ENCODE results near the gene NUDCD3.

The NUDCD3 gene

DNA sequence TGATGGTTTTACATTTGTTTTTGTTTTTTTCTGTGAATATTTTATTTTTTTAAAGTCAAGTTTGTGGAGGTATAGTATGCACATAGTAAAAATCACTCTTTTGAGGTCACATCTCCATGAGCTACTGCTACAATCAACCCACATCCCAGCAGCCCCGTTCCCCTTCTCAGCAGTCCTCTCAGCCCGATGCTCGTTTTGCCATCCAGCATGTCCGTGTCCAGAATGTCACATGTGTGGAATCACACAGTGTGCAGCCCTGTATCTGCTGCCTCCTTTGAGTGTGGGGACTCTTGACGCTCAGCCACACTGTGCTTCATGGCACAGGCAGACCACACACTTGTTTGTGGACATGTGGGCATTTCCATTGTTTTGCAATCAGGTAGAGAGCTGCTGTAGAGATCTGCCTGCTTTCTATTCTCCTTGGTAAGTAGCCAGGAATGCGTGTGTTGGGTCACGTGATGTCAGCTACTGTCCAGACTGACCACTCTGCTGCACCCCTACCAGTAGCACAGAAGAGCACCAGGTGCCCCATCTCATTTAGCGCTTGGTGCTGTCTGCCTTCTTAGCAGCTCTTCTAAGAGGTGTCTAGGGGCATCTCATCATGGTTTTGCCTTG is 93.4 kb downstream of the NUDCD3 start:
- no peak for FAIRE-seq

DNA sequence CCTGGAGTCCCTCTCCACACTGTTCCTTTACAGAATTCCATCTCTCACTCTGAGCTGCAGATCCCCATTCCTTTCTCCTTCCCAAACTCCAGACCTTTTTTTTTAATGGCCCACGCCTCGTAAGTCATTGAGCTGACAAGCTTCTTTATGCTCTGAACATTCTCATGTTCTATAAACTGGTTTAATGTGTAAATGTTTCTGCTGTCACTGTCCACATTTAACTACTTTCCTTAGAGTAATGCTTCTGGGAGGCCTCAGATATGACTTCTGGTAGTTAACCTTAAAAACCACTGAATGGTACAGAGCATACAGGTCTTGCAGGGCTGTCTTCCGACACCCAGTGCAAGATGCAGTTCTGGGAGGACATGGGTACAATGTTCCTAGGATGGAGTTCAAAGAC is 94.0 kb downstream of the NUDCD3 start:
- no peak for FAIRE-seq

DNA sequence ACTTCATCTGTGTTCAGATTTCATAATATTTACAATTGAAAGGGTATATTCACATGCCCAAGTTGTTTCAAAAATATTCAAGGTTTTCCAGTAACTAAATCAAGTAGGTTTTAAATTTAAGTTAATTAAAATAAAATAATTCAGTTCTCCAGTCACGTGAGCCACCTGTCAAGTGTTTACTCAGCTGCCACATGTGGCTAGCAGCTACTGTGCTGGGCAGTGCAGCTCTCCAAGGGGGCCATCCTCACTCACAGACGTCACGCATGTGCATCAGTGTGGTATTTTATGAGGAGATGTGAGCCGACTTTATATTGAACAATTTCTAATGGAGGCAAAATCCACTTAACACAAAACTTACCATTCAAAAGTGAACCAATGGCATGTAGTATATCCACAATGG is 95.4 kb downstream of the NUDCD3 start:
- FAIRE-seq, result no peak

DNA sequence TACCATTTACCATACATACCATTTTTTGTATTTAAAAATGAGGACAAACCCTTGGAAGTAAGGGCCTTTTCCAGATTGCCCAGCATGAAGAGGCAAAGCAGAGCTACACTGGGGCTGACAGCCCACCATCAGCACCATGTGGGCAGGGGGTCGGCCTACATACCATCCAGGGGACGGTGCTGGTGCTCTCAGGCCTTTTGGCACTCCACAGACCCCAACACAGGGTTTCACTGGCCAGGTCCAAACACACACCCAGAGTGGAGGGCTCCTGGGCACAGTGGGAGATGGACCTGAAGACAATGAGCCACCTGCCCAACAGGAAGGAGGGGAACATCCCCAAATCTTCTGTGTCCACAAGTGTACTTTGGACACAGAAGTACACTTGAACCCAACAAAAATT is 95.8 kb downstream of the NUDCD3 start:
- FAIRE-seq, result no peak

DNA sequence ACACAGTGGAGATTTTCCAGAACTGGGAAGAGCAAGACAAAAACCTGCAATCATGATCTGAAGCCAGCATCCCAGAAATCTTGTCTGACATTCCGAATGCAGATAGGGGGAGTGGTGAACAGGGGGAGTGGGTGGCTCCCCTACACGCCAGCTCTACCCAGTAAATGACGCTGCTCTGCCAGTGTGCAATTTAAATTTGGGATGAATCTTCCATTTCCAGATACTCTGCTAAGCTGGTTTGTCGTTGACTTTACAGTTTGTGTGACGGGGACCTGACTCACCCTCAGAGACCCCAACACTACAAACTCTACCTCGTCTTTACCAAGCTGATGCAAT is 96.4 kb downstream of the NUDCD3 start:
- no peak for FAIRE-seq

DNA sequence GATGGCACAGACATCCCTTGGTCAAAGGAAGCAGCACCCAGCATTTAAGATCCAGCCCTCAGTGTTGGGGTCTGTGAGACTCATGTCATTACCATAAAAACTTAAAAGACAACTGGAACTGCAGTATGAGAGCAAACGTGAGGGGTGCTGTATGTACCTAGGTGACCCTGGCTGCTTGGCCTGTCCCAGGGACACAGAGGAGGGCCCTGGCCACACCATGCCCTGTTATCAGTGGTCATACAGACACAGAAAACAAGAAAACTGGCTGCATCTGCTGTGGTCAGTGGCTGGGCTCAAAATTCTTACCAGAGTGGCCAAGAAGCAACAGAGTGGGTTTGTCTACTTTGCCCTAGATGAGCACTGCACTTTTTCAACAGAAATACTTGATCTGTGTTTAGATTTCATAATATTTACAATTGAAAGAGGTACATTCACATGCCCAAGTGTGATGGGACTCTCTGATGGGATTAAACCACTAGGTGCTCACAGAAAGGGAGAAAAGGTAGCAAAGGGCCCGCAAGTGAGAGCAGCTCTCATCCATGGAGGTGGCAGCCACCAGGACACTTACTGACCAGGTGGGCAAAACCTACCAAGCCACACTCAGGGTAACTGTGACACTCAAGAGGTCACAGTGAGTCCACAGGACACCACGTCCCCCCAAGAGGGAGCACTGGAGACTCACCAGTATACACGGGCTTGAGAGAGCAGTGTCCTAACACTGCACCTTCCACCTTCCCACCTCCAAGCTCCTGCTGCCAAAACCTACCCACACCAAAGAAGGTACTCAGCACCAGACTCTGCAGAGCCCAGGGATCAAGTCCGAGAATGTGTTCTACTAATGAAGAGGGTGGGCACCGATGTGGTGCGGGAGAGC is 97.0 kb downstream of the NUDCD3 start:
- FAIRE-seq, result no peak

DNA sequence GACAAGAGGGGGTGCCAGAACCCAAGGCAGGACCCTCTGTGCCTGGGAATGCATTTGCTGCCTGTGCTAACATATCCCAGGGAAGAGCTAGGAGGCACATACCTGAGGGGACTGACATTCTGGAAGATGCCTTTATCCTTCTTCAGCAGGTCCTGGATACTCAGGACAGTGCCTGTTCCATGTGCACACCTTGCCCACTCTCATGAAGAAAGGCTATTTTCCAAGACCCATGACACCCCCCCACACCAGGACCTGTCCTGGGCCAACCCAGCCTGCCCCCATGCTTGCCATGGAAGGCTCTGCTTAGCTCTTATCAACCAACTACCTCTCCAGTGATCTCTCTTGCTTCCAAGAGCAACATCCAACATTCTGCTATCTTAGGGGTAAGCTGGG is 97.8 kb downstream of the NUDCD3 start:
- no peak for FAIRE-seq

DNA sequence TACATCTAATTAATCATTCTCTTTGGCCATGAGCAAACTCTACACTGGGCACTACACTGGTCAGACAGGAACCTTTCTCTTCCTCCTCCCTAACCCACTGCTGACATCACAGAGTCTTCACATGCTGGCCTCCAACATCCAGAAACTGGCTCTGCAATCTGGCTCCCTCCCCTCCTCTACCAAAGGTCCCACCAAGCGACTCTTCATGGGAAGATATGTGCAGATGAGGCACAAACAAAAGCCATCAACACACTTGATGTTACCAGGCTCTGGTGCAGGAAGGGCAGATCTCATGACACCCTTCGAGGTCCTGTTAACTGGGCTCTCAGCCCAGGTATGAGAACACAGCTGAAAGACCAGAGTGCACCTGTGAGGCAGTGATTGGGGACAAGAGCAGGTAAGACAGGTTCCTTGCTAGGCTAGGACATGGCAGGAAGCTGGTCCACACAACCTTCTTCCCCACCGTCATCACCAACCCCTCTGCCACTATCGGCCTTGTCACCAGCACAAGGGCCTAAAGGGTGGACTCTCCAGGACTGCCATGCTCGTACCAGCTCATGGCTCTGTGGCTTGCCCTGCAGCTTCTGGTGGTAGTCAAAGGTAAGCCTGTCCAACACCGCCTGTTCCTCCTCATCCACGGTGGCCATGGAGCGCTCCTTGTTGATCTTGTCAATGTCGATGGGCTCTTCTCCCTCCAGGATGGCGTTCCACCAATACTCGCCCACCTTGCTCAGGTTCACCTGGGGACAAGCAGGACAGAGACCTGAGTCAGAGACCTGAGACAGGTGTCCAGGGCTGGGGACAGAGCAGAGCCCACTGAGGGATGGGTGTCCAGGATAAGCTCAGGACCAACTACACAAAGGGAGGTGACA is 98.5 kb downstream of the NUDCD3 start:
- FAIRE-seq, result no peak

DNA sequence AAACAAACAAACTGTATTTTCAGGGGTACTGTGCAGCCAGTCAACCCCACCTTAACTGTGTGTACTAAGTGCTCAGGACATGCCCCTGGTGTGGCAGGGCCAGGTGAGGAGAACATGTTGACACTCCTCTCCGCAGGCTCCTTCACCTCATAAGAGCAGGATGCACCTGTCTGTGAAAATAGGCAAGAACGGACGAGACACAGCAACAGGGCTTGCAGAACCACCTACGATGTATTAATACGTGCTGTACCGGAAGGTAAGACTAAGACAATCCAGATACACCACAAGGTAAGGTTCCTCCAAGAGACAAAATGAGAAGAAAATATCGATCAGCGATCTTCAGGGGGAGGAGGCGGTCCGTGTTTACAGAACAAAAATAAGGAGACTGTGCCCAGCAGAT is 99.3 kb downstream of the NUDCD3 start:
- FAIRE-seq, result no peak

DNA sequence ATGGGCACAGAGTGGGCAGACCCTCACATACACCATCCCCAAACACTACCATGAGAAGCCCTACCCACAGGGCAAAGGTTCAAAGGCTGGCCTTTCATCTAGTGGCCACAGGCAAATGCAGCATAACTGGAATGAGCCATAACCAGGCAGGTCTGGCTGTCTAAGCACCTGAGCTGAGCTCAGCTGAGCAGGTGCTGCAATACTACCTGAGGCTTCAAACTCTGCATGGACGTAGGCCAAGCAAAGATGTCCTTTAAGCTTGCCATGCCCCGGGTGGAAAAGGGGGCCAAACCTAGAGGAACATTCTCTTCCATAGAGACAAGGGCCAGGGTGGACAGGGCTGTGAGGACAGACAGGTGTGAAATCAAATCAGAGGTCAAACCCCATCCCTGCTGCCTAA is 99.8 kb downstream of the NUDCD3 start:
- no peak for FAIRE-seq

DNA sequence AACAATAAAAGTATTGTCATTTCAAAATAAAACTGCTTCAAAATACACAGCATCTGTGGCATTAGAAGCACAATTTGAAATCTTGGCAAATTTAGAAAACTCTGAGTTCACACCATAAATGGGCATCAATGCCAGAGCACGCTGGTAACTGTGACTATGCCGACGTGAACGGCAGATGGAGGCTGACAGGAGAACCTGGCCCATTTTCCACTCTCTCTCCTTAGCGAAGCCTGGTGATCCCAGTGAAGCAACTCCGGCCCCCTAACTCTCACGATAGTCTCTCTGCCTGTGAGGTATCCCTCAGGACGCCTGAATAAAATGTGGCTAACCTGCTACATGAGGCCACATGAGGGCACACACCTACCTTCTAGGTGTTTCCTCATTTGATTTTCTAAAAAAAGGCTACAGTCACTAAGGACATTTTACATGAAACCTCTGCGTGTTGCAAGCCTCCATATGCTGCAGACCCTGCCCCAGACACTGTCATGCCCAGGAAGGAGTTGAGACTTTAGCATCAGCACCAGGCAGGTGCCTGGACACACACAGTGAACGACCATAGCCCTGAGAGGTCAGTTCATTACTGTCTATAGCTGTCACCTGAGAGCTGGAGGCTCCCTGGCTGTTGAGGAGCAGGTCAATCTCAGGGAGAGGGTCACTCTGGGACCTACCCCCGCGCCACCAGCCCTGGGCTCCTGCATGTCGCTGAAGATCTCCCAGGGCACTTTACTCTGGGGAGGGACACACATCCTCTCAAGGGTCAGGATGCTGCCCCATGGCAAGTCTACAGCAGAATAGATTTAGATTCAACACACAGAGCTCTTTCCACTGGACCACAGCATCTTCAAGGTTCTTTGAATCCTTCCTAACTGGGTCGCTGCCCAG is 102.1 kb downstream of the NUDCD3 start:
- no peak for FAIRE-seq

DNA sequence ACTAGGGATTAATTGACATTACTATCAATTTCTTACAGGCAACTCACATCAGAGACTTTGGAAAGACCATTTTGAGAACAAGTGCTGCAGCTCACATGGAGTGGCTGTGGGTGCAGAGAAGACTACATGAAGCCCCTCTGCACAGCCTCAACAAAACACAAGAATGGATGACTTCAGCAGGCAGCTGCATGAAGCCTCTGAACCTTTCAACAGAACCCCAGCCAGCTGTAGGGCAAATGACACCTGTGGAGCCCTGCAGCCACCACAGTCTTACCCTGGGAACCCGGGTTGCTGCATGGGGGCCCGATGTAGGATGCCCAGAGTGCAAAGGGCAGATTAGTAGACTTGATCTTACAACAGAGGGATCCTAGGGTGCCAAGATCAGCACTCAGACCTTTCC is 103.1 kb downstream of the NUDCD3 start:
- FAIRE-seq, result no peak

DNA sequence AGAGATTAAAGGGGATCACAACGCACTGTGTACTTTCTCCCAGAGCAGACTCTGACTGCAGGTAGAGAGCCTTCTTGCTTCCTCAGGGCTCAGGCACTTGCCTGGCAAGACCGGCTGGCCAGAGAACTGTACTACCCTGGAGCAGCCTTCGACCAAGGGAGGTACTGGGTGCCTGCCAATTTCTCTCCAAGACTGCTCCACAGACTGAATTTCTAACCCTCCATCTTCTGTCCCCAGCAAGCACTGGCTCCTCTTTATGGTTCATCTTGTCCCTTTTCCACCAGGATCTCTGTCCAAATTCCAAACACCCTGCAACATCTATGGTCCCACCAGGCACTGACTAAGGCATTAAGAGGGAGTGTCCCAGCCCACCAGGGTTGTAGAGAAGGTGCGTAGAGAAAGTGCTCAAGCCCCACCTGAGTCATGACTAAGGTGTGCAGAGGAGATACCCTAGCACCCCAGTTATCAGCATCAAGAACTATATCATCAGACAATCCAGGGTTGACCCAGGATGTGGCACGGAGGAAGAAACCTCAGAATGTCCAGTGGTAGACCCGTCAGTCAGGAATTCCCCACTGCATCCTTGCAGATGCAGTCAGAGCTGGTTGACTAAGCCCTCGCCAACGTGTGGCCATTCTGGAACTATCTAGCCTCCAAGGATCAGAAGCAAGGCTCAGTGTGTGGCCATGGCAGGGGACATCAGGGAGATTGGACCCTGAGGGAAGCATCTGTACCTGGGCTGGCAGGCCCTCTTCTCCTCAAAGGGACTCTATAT is 104.1 kb downstream of the NUDCD3 start:
- FAIRE-seq, result no peak

DNA sequence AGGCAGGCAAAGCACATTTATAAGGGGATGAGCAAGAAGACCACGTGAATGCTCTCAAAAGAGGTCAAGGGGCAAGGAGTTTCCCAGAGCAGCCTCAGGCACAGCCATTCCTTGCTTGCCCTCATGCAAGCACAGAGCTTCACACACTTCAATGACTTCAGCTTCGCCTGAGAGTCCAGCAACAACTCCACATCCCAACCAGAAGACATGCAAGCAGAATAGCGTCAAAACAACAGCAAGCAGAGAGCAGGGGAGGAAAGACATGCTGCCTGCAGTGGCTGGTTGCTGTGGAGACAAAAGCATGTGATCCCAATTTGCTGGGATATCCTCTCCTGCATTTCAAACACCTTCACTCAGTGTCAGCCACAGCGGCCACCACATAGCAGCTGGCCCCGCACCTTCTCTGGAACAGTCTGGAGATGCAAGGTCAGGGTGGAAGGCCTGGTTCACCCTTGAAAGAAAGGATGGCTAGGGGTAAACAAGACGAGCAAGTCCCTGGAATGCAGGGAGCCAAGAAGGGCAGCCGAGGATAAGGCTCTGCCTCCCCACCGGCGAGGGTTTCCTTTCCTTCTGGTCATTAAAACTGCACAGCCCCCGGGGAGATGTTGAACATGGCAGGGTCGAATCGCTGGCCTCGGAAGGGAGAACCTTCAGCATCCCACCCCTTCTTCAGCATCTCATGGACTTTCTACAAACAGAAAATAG is 104.9 kb downstream of the NUDCD3 start:
- FAIRE-seq, result no peak

DNA sequence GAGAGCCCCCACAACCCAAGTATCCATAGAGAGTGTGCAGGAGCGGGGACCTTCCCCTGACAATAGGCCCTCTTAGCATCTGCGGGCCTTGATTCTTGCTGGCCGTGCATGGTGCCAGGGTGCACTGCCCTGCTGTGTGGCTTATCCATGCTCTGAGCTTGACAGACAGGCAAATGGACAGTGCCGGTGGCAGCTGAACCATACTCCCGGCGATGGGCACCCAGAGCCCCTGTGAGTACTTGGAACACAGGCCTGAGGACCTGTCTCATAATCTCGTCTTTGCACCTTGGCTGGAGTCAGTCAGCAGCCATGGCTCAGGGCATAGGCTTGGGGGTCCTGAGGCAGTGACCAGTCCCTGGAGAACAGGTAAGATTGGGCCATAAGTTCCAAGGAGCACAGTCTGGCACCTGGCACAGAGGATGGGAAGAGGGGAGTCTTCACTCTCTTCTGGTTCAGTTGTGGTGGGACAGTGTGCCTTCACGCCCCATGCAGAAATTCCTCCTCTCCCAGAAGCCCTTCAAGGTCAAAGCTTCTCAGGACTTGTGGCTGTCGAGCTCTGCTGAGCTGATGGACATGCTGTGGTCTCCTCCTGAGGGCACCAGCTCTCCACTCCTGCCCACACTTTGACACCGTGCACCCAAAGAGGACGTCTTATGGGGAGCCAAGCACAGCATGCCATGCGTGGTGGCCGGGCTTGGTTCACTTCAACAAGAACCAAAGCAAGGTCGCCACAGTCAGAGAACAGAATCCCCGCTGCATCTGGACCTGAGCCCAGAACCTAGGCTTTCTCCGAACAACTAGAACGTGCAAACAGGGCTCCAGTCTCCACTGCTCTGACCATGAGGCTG is 105.6 kb downstream of the NUDCD3 start:
- FAIRE-seq, result no peak

DNA sequence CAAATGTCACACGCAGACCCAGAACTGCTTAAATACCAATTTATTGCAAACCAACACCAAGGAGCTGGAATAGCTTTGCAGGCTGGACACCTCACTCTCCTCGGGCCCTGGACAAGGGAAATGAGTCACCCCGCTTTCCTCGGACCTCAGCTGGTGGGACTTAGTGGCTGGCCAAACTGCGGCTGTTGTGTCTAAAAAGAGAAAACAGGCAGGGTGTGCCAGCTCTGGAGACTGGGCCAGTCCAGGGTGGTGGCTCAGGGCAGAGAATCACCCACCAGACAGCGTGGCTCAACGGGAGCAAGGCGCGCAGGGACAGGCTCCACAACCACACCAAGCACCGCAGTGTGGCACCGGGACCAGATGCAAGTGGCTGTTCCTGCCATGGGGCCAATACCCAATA is 106.9 kb downstream of the NUDCD3 start:
- FAIRE-seq, result no peak

DNA sequence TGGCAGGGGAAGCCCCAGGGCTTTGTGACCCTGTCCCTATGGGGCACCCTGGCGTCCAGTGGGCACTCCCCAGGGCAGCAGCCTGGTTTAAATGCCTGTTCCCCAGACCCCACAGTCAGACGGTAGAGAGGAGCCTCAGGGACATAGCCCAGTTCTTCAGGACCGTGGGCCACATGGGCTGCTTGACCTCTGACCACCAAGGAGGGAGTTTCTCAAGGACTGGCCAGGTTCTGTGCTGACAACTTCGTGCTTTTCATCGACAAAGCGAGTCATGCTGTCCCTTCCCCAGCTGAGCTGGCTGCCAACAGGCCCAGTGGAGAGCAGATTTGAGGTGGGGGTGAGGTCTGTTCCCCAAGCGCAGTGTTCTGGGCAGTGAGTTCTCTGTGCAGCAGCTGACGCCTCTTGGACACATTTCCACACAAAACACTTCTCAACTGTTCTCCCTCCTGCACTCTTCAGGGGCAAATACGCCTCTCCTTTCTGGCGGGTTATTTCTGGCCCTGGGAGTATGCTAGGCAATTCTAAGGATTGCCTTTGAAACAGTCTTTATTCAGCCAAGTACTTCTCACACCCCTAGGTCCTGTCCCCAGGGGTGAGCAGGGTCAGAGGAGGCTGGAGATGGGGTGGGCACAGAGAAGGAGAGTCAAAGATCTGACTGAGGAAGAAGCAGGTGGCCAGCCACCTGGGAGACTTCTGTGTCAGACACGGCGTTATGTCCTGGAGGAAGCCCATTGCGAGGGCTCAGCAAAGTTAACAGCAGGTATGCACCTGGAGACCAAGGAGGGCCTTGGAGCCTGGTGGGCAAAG is 107.8 kb downstream of the NUDCD3 start:
- no peak for FAIRE-seq

DNA sequence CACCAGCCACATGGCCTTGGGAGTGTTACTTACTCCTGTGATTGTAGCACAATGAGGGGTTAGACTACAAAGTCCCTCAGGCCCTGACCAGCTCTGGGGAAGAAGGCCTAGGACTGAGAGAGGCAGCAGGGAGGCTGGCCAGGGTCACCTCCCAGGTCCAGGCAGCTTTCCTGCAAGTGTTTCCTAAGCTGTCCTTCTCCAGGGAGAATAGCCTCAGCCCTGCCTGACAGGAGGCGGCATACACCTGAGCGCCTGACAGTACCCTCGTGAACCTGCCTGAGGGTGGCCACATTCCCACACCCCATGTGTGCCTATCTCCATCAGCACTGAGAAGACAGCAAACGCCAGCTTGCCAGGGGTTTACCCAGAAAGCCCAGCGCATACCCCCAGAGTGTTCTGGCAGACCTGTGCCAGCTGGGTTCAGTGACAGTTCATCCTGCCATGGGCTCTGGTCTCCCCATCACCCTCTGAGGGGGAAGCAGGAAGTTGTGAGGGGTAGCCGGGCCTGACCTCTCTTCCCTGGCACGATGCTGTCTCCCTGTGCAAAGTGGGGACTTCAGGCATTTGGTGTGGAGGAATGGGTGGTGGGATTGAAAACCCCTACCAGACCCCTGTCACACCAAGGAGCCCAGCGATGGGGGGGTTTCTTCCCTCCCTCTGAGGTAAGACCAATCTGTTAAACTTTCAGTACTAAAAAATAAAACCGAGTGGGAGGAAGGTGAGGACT is 108.8 kb downstream of the NUDCD3 start:
- no peak for FAIRE-seq

Measured in G401.6 (cell line).